NCI-H446 treated with DMSO at 0.1 percent for 48 hours (cell line): ENCODE data around the gene ITPKB.

Experiments
- DNase-seq: peaks from one replicate; lab custom pipeline; 2025; lab: John Stamatoyannopoulos, UW

Gene ITPKB

GRCh38 chr1:226685196-226685820 lies 53.8 kb downstream of the ITPKB start:
- no peak for DNase-seq

GRCh38 chr1:226684026-226684425 lies 55.1 kb downstream of the ITPKB start:
- DNase-seq, result no peak

GRCh38 chr1:226682871-226683814 lies 55.9 kb downstream of the ITPKB start:
- DNase-seq, result no peak

GRCh38 chr1:226681652-226682493 lies 57.2 kb downstream of the ITPKB start:
- DNase-seq, result peak; percentile 67

- no peak for DNase-seq
Observed at GRCh38 chr1:226680653-226681052, 58.4 kb downstream of the ITPKB start.

- DNase-seq, result no peak
Observed at GRCh38 chr1:226679853-226680516, 59.1 kb downstream of the ITPKB start.

- no peak for DNase-seq
Observed at GRCh38 chr1:226679262-226679661, 59.8 kb downstream of the ITPKB start.

- DNase-seq, result no peak
Observed at GRCh38 chr1:226678701-226679100, 60.4 kb downstream of the ITPKB start.

GRCh38 chr1:226678251-226678650 lies 60.8 kb downstream of the ITPKB start:
- no peak for DNase-seq

- peak; percentile 84 for DNase-seq
Observed at GRCh38 chr1:226677027-226678020, 61.8 kb downstream of the ITPKB start.

GRCh38 chr1:226676381-226676780 lies 62.7 kb downstream of the ITPKB start:
- no peak for DNase-seq

- no peak for DNase-seq
Observed at GRCh38 chr1:226675715-226676357, 63.2 kb downstream of the ITPKB start.

GRCh38 chr1:226674892-226675714 lies 64.0 kb downstream of the ITPKB start:
- DNase-seq, result no peak

- DNase-seq, result no peak
Observed at GRCh38 chr1:226672339-226672762, 66.7 kb downstream of the ITPKB start.

- DNase-seq, result no peak
Observed at GRCh38 chr1:226671277-226671676, 67.8 kb downstream of the ITPKB start.

GRCh38 chr1:226670073-226670472 lies 69.0 kb downstream of the ITPKB start:
- DNase-seq, result no peak

- DNase-seq, result no peak
Observed at GRCh38 chr1:226668173-226668560, 70.9 kb downstream of the ITPKB start.

GRCh38 chr1:226666692-226667091 lies 72.4 kb downstream of the ITPKB start:
- DNase-seq, result no peak

- no peak for DNase-seq
Observed at GRCh38 chr1:226666164-226666506, 72.9 kb downstream of the ITPKB start.
